DMS153 treated with DMSO at 0.1 percent for 48 hours (cell line): ENCODE measurements around the gene SUMO3.

Experiments used
- DNase-seq: peaks from one replicate; lab custom pipeline; 2025; ENCODE audit not compliant: unreplicated experiment; lab: John Stamatoyannopoulos, UW

Gene SUMO3

GRCh38 chr21:44780767-44781459, 36.9 kb downstream of the SUMO3 start:
- peak; percentile 23 for DNase-seq

GRCh38 chr21:44780137-44780502, 37.7 kb downstream of the SUMO3 start:
- DNase-seq: no peak

- DNase-seq: no peak
Observed at GRCh38 chr21:44779417-44780136, 38.3 kb downstream of the SUMO3 start.

GRCh38 chr21:44778983-44779382, 38.9 kb downstream of the SUMO3 start:
- no peak for DNase-seq

- no peak for DNase-seq
Observed at GRCh38 chr21:44778499-44778911, 39.4 kb downstream of the SUMO3 start.

GRCh38 chr21:44778094-44778493, 39.8 kb downstream of the SUMO3 start:
- no peak for DNase-seq

GRCh38 chr21:44774972-44775371, 42.9 kb downstream of the SUMO3 start:
- DNase-seq: no peak

DNA sequence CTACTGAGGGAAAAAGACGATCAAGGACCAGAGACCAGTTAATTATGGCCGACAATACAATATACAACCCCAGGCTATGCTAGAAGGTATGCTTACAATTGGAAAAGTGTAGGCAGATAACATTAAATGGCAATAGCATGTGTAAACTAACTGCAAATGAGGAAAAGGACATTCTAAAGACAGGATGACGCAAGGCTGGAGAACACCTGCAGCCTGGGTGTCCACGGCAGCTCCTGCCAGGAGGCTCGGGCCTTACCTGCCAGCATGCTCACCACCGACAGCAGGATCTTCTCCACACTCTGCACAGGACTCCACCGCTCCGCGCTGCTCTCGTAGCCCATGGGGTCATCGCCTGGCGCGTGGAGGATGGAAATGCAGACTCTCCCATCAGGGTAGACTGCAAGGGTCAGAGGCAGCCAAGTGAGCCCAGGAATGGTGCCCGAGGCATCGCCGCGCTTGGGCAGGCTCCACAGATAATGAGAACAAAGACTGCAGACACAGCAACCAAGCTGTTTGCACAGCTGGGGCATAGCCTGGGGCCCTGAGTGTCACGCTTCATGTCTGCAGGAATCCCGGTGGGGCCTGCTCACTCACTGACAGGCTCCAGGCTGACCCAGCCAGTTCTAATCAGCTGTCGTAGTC, 44.5 kb downstream of the SUMO3 start:
- peak; percentile 76 for DNase-seq

DNA sequence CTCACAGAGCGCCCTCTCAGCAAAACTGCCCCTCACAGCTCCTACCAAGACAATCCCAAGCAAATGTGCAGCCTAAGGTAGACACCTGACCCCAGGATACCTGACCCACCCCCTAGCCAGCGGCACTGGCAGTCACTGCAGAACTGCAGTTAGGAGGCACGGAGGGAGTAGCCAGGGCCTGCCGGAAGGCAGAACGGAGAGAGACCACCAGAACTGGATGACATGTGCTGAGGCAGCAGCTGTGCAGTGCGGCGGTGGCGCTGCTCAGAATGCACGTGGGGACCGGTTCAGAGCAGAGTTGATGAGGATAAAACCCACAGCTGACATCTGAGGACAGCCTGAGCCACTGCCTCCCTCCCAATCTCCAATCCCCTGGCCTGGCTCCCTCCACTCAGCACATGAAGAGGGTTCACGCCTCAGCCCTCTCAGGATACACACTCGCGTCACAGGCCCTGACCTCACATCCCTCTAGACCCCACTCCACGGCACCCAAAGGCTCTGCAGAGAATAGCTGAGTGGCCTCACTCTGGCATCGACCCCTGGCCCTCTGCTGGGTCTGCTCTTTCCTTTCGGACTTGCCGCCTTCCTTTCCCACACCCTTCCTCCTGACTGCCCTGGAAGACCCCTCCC, 45.9 kb downstream of the SUMO3 start:
- no peak for DNase-seq

GRCh38 chr21:44767834-44768831, 49.7 kb downstream of the SUMO3 start:
- DNase-seq: no peak

DNA sequence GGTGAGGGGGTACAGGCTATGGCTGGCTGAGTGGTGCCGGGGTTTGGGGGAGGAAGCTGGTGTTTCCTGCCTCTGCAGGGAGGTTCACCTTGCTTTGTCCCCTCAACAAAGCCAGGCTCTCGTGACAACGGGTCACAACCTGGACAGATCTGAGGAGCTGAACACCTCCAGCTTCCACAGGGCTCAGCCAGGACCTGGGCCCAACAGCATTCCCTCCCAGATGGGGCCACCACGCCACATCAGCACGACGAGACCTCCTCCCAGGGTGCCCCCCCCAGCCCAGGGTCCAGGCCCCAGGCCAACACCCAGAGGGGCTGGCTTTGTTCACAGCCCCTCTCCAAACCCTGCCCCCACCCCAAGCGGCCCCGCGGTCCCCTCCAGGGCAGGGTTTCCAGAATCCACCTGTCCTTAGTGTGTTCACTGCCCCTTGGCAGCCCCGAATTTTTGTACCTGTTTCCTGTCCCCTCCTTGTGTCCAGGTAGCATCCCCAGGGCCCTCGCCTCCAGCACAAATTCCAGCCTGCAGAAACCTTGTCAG, 51.0 kb downstream of the SUMO3 start:
- DNase-seq: no peak

- DNase-seq: no peak
Observed at GRCh38 chr21:44766014-44766817, 51.6 kb downstream of the SUMO3 start.

DNA sequence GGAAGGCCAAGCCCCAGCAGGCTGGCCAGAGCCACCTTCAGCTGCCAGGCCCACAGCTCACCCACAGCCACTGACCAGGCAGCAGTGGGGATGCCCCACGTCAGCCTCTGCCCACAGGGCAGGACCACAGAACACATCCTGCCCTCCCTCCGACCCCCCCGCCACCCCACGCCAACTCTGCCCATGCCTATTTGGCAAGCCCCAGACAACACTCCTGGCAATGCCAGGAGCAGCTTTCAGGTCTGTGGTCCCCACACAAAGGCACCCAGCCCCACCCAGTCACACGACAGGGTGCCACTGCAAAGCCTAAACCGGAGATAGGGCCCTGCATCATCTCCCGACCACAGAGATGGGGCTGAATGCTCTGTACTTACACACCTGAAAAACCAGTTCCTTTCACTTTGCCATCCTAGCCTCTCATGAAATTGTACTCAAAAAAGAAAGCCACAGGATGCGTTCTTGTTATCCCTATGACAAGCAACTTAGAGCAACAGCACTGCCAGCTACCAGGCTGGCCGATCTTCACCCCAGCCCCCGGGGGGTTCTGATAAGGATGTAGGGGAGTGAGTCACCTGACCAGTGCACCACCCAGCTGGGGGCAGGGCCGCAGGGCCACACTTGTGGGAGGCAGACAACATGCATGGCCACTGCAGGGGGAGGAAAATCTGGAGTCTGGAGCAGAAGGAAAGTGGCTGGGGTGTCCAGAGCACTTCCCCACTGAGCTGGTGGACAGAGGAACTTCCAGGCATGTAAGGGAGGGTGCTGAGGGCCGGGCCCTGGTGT, 52.4 kb downstream of the SUMO3 start:
- DNase-seq: peak; percentile 51

GRCh38 chr21:44764319-44765230, 53.3 kb downstream of the SUMO3 start:
- no peak for DNase-seq

DNA sequence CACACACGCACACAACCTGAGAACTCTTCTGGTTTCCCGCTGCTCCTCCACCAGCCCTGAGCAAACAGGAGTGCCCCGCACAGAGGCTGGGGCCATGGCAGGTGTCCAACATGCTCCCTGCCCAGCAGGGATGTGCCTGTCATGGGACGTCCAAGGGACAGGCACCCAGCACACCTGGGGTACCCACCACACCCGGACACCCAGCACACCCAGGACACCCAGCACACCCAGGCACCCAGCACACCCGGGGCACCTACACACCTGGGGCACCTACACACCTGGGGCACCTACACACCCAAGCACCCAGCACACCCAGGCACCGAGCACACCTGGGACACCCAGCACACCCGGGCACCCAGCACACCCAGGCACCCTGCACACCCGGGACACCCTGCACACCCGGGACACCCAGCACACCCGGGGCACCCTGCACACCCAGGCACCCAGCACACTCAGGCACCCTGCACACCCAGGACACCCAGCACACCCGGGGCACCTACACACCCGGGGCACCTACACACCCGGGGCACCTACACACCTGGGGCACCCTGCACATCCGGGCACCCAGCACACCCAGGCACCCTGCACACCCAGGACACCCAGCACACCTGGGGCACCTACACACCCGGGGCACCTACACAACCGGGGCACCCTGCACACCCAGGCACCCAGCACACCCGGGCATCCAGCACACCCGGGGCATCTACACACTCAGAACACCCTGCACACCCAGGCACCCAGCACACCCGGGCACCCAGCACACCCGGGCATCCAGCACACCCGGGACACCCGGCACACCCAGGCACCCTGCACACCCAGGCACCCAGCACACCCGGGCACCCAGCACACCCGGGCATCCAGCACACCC, 54.2 kb downstream of the SUMO3 start:
- no peak for DNase-seq

DNA sequence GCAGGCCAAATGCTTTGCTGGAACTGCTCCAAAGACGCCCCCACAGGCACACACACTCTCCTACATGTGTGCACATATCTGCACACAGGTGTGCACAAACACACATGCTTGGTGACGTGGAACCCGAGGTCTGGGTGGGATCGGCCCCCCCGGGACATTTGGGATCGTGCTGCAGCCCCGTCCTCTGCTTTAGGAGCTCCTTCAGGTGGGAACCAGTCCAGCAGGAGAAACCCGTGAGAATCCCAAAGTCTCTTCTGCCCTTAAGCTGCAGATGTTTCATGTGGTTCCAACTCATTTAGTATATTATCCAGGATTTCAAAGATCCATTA, 54.8 kb downstream of the SUMO3 start:
- DNase-seq: no peak
